ENCODE measurements around the gene KASH5. TPM values are rescaled to one million over a fixed set of nuclear protein-coding genes. Genes with fewer than 3 reads are reported as not detected.

The KASH5 gene
- total RNA-seq, 1 experiment from 2014 or later = 1.00 TPM

DNA sequence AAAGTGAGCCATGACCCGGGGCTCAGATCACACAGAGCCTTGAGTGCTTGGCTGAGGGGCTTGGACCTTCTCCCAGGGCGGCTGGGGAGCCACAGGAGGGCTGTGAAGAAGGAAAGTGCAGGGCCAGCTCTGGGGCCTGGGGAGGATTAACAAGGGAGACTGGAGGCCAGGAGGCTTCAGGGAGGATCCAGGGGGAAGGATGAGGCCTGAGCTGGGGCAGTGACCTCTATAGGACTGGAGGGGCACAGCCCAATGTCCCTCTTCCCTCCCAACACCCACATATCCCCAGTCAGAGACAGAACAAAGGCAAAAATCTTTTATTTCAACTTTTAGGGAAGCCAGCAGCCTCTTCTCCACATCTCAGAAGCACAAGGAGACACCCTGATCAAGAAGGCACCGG is 57.9 kb downstream of the KASH5 start:
- Mint-ChIP-seq H3K4me1 (ENCODE audit: low read depth, unreplicated experiment) (peaks cover 26% of the 10 kb centered on the region), H3K36me3 (ENCODE audit: insufficient read depth, unreplicated experiment) (peaks cover 45% of the 10 kb centered on the region), H3K27ac (ENCODE audit: unreplicated experiment) (no peak overlapping the region), H3K9me3 (ENCODE audit: unreplicated experiment) (peaks cover under 1% of the 10 kb centered on the region), H3K27me3 (ENCODE audit: insufficient read depth, unreplicated experiment) (peaks cover 14% of the 10 kb centered on the region), H3K4me3 (ENCODE audit: unreplicated experiment) (no peak overlapping the region)
- no TSS peak for BruUV-seq (replicated peaks)
- CTCF ChIA-PET = interaction anchor here (0.7 to 1.5 kb wide), 2 partner anchors 53 to 57 kb away, joined by 5 read pairs; no protein-coding TSS in a partner anchor
- no peak for DNase-seq
- peaks cover 5% of the 10 kb centered on the region; the same call in 1 of the 2 replicates for H3K36me3 ChIP-seq (ENCODE audit: control insufficient read depth, insufficient read depth, low read length)
- TF ChIP-seq, protein P1, sequence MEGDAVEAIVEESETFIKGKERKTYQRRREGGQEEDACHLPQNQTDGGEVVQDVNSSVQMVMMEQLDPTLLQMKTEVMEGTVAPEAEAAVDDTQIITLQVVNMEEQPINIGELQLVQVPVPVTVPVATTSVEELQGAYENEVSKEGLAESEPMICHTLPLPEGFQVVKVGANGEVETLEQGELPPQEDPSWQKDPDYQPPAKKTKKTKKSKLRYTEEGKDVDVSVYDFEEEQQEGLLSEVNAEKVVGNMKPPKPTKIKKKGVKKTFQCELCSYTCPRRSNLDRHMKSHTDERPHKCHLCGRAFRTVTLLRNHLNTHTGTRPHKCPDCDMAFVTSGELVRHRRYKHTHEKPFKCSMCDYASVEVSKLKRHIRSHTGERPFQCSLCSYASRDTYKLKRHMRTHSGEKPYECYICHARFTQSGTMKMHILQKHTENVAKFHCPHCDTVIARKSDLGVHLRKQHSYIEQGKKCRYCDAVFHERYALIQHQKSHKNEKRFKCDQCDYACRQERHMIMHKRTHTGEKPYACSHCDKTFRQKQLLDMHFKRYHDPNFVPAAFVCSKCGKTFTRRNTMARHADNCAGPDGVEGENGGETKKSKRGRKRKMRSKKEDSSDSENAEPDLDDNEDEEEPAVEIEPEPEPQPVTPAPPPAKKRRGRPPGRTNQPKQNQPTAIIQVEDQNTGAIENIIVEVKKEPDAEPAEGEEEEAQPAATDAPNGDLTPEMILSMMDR (IDR thresholded peaks at IDR 0.05; ENCODE audit: insufficient read depth in 1 of 2, low read depth in 1 of 2, low read length in 1 of 2, severe bottlenecking in 1 of 2, unreplicated experiment in 1 of 2) = no peak
- peaks cover 3% of the 10 kb centered on the region for H3K27me3 ChIP-seq (replicated peaks; ENCODE audit: control insufficient read depth, insufficient read depth, low read length)
- H3K4me1 ChIP-seq = 0 out of 2 replicates have a peak, but pooled peaks cover 3% of the 10 kb centered on the region
- H3K9me3 ChIP-seq = no peaks in the 10 kb centered on the region
- intact Hi-C loops (cut with micrococcal nuclease; ENCODE audit: unreplicated experiment) = no loop called here
- POLR2A ChIA-PET = no interaction called here
- H3K4me3 ChIP-seq (ENCODE audit: low read depth, low read length) = no peak overlapping the region

DNA sequence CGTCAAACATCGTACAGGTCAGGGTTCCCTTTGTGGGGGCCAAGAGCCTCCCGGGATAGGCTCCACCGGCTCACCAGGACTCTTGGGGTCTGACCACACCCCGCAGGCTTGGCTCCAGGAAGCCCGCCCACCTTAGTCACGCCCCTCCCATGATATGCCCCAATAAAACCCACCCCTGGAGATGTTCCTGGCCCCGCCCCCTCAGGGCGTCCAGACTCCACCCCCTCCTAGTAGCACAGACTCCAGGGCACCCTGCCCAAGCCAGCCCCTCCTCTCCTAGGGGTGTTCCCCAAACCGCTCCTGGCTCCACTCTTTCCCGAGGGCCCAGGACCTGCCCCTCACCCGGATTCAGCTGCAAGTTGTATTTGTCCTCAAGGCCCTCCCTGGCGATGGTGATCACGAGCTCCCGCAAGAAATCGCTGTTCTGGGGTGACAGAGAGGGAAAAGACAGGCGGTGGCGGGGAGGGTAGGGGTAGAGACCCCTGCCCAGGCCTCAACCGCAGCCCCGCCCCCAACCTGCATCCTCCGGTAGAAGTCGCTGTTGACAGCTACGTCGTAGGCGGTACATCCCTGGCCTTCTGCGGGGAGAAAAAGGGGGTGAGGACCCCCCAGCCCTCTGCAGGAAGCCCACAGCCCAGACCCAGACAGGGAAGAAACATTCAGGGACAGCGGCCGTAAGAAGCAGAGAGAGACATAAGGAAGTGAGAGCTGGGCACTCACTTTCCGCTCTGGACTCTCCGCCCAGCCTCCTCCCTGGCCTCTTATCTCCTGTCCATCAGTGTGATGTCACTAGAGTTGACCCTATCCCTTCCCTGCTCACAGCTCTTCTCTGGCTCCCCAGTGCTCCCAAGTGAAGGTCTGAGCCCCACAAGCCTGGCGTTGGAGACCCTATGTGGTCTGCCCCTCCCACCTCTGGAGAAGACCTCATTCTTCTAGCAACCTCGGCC is 59.7 kb downstream of the KASH5 start:
- CTCF ChIA-PET = interaction anchor here (0.7 kb wide), 1 partner anchor 12 kb away, joined by 3 read pairs; no protein-coding TSS in a partner anchor
- Histone ChIP-seq H3K27me3 (replicated peaks; ENCODE audit: control insufficient read depth, insufficient read depth, low read length) (no peaks in the 10 kb centered on the region), H3K36me3 (ENCODE audit: control insufficient read depth, insufficient read depth, low read length) (peaks cover 5% of the 10 kb centered on the region; the same call in 1 of the 2 replicates), H3K9me3 (no peaks in the 10 kb centered on the region), H3K4me1 (no peaks in the 10 kb centered on the region), H3K4me3 (ENCODE audit: low read depth, low read length) (no peak overlapping the region)
- TF ChIP-seq, protein P1 (IDR thresholded peaks at IDR 0.05; ENCODE audit: insufficient read depth in 1 of 2, low read depth in 1 of 2, low read length in 1 of 2, severe bottlenecking in 1 of 2, unreplicated experiment in 1 of 2) = no peak
- peaks cover 16% of the 10 kb centered on the region for H3K4me1 Mint-ChIP-seq (ENCODE audit: low read depth, unreplicated experiment)
- H3K9me3 Mint-ChIP-seq (ENCODE audit: unreplicated experiment) = no peaks in the 10 kb centered on the region
- H3K36me3 Mint-ChIP-seq (ENCODE audit: insufficient read depth, unreplicated experiment) = peaks cover 59% of the 10 kb centered on the region
- H3K4me3 Mint-ChIP-seq (ENCODE audit: unreplicated experiment) = no peak overlapping the region
- H3K27ac Mint-ChIP-seq (ENCODE audit: unreplicated experiment) = peak overlapping the region; percentile 49
- intact Hi-C loops (cut with micrococcal nuclease; ENCODE audit: unreplicated experiment) = no loop called here
- peak in 1 of 2 experiments; percentile 66 for DNase-seq
- H3K27me3 Mint-ChIP-seq (ENCODE audit: insufficient read depth, unreplicated experiment) = peaks cover under 1% of the 10 kb centered on the region
- no TSS peak for BruUV-seq (replicated peaks)
- POLR2A ChIA-PET = no interaction called here

DNA sequence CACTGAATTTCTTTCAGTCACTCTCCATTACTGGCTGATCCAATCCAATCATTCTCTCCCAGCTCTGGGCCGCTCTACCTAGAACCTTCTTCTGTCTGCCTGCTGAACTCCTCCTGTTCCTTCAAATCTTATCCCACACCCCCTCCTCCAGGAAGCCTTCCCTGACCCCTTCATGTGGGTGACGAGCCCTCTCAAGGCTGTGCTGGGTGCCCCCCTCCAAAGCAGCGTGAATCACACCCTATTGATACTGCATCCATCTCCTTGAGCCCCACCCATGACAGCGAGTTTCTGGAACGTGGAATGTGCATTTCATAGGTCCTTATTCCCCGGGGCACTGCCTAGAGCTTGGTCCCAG is 60.4 kb downstream of the KASH5 start:
- Mint-ChIP-seq H3K4me1 (ENCODE audit: low read depth, unreplicated experiment) (peaks cover 16% of the 10 kb centered on the region), H3K27ac (ENCODE audit: unreplicated experiment) (peak overlapping the region; percentile 49), H3K36me3 (ENCODE audit: insufficient read depth, unreplicated experiment) (peaks cover 62% of the 10 kb centered on the region), H3K9me3 (ENCODE audit: unreplicated experiment) (no peaks in the 10 kb centered on the region), H3K4me3 (ENCODE audit: unreplicated experiment) (peak overlapping the region; percentile 11), H3K27me3 (ENCODE audit: insufficient read depth, unreplicated experiment) (no peaks in the 10 kb centered on the region)
- H3K4me3 ChIP-seq (ENCODE audit: low read depth, low read length) = no peak overlapping the region
- CTCF ChIA-PET = no interaction called here
- POLR2A ChIA-PET = no interaction called here
- no peaks in the 10 kb centered on the region for H3K4me1 ChIP-seq
- no peak for DNase-seq
- no peaks in the 10 kb centered on the region for H3K9me3 ChIP-seq
- TF ChIP-seq, protein P1 (IDR thresholded peaks at IDR 0.05; ENCODE audit: insufficient read depth in 1 of 2, low read depth in 1 of 2, low read length in 1 of 2, severe bottlenecking in 1 of 2, unreplicated experiment in 1 of 2) = no peak
- H3K36me3 ChIP-seq (ENCODE audit: control insufficient read depth, insufficient read depth, low read length) = peaks cover 5% of the 10 kb centered on the region; the same call in 1 of the 2 replicates
- BruUV-seq (replicated peaks) = no TSS peak
- intact Hi-C loops (cut with micrococcal nuclease; ENCODE audit: unreplicated experiment) = no loop called here
- H3K27me3 ChIP-seq (replicated peaks; ENCODE audit: control insufficient read depth, insufficient read depth, low read length) = no peaks in the 10 kb centered on the region
